D721Med (cell line): ENCODE results near the gene MATN1.

ENCODE experiments used
- DNase-seq: peaks from one replicate; pipeline ENCODE4 v3.0.0; 2011; ENCODE audit warnings: low spot score; ENCODE audit not compliant: insufficient read length
- FAIRE-seq: peaks from 2 replicates; lab custom pipeline; 2011; peaks lifted over from hg19 to GRCh38; lab: Jason Lieb, UNC
- TF ChIP-seq, protein P1 (sequence below): IDR thresholded peaks from 2 replicates; pipeline ENCODE4 v1.5.1; 2012; ENCODE audit warnings: mild to moderate bottlenecking, control low read depth; ENCODE audit not compliant: insufficient read depth; ENCODE audit errors: missing control alignments

The MATN1 gene

DNA sequence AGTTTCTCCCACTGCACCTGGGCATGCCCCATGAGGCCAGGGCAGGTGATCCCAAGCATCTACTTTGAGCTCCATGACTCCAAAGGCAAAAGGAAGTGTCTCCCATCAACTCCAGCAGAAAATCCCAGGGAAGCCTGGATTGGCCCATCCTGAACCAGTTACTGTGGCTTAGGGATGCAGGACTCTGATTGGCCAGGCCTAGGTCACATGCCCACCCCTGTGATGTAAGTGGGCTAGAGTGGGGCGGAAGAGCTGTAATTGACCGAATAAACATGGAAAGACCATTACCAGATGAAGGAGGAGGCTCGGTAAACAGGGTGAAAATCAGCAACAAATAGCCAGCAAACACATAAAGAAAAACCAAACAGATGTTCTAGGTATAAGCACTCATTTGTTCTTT is 45.2 kb downstream of the MATN1 start:
- TF ChIP-seq, protein P1, sequence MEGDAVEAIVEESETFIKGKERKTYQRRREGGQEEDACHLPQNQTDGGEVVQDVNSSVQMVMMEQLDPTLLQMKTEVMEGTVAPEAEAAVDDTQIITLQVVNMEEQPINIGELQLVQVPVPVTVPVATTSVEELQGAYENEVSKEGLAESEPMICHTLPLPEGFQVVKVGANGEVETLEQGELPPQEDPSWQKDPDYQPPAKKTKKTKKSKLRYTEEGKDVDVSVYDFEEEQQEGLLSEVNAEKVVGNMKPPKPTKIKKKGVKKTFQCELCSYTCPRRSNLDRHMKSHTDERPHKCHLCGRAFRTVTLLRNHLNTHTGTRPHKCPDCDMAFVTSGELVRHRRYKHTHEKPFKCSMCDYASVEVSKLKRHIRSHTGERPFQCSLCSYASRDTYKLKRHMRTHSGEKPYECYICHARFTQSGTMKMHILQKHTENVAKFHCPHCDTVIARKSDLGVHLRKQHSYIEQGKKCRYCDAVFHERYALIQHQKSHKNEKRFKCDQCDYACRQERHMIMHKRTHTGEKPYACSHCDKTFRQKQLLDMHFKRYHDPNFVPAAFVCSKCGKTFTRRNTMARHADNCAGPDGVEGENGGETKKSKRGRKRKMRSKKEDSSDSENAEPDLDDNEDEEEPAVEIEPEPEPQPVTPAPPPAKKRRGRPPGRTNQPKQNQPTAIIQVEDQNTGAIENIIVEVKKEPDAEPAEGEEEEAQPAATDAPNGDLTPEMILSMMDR = no peak
- DNase-seq = no peak
- no peak for FAIRE-seq

DNA sequence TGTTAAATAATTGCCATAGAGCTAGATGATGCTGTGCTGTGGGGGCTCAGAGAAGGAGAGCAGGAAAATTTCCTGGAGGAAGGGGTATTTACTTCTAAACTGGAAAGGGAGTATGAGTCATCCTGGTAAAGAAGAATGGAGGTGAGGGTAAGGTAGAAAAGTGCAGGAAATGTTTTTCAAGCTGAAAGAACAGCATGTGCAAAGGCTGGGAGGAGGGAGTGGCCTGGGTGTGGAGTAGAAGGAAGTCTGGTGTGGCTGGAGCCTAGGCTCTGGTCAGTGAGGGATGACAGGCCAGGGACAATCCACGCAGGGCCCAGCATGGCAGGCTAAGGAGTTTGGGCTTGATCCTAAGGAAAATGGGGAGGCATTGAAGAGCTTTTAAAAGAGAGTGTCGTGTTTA is 45.9 kb downstream of the MATN1 start:
- FAIRE-seq = no peak
- no peak for DNase-seq
- TF ChIP-seq, protein P1 = no peak

DNA sequence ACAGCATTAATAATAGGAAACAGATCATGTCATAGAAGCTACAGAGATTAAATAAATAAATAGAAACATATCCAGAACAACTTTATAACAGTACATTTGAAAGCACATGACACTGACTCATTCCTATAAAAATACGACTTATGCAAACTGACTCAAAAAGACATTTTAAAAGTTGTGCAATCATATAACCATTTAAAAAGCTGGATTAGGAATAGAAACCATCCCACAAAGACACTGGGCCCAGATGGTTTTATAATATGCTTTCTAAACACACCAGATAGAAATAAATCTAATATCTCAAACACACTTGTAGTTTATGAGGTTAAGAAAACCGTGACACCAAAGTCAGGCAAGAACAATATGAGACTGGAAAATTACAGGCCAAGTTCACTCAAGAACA is 47.6 kb downstream of the MATN1 start:
- TF ChIP-seq, protein P1 = no peak
- DNase-seq (no peak), FAIRE-seq (no peak)

DNA sequence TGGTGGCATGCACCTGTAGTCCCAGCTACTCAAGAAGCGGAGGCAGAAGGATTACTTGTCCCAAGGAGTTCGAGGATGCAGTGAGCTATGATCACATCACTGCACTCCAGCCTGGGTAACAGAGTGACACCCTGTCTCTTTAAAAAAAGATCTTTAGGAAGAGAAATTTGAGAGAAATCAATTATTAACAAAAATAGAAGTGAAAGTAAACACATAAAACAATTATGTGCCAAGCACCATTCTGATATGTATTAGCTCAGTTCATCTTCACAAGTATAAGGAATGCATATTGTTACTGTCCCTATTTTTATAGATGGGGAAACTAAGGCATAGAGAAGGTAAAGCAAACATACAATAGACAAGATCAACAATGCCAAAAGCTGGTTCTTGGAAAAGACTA is 48.1 kb downstream of the MATN1 start:
- TF ChIP-seq, protein P1 = no peak
- DNase-seq = no peak
- no peak for FAIRE-seq

DNA sequence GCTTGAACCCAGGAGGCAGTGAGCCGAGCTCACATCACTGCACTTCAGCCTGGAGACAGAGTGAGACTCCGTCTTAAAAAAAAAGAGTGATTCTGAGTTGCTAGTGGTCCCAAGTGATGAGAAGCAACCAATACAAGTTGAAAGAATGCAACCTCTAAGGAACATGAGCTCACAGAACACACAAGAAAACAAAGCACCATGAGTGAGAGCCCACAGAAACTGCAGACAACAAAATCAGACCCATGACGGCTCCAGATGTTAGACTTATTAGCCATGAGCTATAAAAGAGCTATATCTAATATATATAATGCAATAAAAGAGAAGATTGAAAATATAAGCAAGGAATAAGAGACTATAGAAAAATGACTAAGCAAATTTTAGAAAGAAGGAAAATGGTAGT is 50.0 kb downstream of the MATN1 start:
- TF ChIP-seq, protein P1 = no peak
- DNase-seq = no peak
- no peak for FAIRE-seq

DNA sequence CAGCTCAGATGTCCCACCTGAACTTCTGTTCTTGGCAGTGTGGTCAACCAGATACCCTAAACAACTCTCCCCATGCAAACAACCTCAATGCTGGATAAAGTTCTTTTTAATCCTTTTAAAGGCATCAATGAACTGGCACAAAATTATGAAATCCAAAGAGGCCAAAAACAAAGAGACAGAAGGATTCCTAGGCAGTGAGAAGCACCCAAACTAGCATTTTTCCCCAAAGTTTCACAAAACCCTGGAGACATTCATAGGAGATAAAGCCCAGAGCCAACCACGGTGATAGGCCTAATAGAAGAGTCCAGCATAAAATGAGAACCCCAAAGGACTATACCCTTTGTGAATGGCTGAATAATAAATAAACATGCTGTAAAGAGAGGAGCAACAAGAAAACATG is 50.7 kb downstream of the MATN1 start:
- no peak for FAIRE-seq
- no peak for DNase-seq
- TF ChIP-seq, protein P1 = no peak

DNA sequence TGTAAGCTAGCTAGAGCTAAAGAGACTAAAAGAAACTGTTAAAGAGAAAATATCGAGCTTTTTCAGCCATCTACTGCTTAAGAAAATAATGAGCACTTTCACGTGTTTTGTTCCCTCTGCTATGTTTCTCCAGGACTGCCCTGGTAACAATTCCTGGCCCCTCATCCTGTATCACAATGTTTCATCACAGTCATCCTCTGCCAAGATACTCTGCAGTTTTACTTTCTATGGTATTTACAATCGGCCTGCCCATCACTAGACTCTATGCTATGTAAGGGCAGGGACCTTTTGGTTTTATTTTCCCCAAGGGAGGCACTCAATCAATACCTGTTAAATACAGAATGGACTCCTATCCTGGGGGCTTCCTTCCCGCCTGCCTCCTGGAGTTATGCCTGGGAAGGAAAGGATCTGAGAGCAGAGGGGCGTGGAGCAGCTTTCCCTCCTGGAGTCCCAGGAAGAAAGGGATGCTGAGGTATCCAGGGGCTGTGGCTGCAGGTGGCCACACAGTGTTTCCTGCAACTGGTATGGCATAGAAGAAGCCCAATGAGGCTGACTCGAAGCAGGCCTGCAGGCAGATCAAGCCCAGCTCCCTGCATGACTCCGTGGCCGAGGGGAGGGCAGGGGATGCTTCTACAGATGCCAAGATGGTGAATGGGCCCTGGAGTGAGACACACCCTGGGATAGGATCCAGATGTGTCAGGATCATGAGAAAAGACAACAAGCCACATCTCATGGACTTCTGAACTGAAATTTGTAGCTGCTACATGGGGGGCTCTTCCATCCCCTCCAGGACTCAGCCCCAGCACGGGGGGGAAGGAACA is 52.9 kb downstream of the MATN1 start:
- FAIRE-seq (no peak), DNase-seq (no peak)
- TF ChIP-seq, protein P1 = no peak
